ENCODE measurements around the gene FFAR4. TPM values are rescaled to one million over a fixed set of nuclear protein-coding genes. Genes with fewer than 3 reads are reported as not detected.

FFAR4 gene
- polyA plus RNA-seq, 3 donors from 2014 or later, result not detected

DNA sequence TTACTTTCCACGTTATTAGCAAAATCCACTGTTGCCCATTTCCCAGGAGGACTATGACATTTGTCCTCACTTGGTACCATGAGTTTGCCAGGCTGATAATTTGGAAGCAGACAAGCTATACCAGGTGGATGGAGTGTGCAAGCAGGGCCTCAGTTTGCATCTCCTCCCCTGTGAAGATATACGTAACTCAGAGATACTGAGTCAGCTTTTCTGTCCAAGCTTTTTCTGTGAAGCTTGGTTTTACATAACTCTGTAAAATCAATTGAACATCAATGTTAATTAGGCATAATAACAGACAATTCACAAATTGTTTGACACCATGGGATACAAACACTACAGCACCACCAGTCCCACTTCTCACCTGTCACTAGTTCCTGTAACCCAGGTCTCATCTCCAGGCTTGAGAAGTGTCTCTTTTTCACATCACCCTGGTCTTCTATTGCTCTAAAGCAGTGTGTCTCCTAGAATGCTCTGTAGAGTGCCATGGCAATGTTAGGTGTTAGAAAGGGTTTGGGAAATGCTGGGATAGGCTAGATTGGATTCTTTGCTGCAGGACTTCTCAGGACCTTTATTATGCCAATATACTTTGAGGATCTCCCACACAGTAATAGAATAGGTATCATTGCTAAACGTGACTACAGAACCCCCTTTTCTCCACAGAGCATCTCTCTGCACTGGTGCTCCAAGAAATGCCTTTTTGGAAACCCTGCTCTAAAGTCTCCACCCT lies 13.7 kb downstream of the FFAR4 start:
- Mint-ChIP-seq H3K4me3 (no peak overlapping the region), H3K36me3 (no peaks in the 10 kb centered on the region), H3K27me3 (ENCODE audit: low read depth in 3 of 3) (peaks cover 0 to 11% (median 5%) of the 10 kb centered on the region in 3 donors), H3K4me1 (no peaks in the 10 kb centered on the region), H3K27ac (no peak overlapping the region), H3K9me3 (peaks cover 0 to 5% (median 0%) of the 10 kb centered on the region in 6 donors)
- DNase-seq, result no peak

DNA sequence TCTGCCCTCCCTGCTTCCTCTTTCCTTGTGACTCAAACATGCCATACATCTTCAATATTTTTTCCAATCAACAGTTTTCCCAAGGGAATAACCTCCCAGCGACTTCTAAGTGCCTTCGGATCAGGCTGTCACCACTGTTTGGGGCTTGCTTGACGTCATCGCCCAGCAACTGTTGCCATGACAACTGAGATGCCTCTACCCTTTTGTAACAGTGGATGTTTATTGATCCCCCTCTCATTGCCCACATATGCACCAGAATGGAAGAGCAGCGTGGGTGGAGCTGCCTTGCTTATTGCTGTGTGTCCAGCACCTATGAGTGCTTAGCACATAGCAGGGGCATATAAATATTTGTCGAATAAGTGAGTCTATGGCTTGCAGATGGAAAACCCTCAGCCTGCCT lies 14.4 kb downstream of the FFAR4 start:
- no peak for DNase-seq
- Mint-ChIP-seq H3K27ac (no peak overlapping the region), H3K4me3 (no peak overlapping the region), H3K4me1 (no peaks in the 10 kb centered on the region), H3K9me3 (peaks cover 0 to 5% (median 0%) of the 10 kb centered on the region in 6 donors), H3K27me3 (ENCODE audit: low read depth in 3 of 3) (peaks cover 0 to 11% (median 5%) of the 10 kb centered on the region in 3 donors), H3K36me3 (no peaks in the 10 kb centered on the region)

DNA sequence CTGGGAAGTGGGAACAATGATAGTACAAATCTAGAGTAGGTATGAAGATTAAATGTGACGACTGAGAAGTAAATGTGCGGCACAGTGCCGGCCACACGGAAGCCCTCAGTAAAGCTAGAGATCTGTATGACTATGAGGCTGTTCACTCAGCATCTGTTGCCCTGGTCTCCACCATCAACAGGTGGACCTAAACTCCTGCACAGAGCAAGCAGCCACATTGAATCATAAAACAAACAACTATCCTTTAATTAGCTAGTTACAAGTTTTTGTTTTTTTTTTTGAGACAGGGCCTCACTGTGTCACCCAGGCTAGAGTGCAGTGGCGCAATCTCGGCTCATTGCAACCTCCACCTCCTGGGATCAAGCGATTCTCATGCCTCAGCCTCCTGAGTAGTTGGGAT lies 18.0 kb downstream of the FFAR4 start:
- Mint-ChIP-seq H3K4me3 (no peak overlapping the region), H3K4me1 (no peaks in the 10 kb centered on the region), H3K27me3 (ENCODE audit: low read depth in 3 of 3) (peaks cover 2 to 9% (median 5%) of the 10 kb centered on the region in 3 donors), H3K9me3 (peaks cover 0 to 5% (median 0%) of the 10 kb centered on the region in 6 donors), H3K27ac (no peak overlapping the region), H3K36me3 (no peaks in the 10 kb centered on the region)
- DNase-seq, result no peak

DNA sequence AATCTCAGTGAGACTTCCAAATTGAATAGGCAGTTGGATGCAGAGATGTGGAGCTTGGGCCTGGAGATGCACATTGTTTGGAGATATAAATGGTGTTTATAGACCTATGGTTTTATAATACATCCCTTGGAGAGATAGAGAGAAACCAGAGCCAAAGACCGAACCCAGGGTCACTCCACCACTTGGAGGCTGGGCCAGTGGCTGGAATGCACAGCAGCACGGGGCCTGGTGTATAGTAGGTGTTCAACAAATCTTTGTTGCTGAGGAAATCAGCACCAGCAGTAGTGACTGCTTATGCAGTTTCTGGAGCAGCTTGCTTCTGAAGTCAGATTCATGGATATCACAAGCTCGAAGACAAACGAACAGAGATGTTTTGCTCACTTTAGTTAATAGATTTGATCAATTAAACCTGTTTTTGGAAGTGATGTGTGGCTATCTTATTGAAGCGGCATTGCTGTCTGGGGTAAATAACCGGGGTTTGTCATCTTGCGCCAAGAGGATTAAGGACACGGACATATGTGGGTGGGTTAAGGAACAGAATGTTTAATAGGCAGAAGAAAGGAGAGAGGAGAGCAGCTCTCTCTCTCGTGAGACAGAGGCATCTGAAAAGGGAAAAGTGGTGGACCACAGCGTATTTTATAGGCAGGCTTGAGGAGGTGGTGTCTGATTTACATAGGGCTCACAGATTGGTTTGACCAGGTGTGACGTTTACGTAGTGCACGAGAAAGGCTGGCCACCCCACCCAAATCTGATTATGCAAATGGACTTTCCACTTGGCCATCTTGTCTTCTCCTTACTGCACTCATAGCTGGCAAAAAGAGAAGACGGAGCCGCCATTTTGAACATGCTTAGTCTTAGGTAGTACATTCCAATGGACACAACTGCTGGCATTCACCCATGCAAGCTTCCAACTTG lies 23.4 kb downstream of the FFAR4 start:
- Mint-ChIP-seq H3K27me3 (ENCODE audit: low read depth in 3 of 3) (peaks cover 0 to 6% (median 2%) of the 10 kb centered on the region in 3 donors), H3K36me3 (no peaks in the 10 kb centered on the region), H3K9me3 (no peaks in the 10 kb centered on the region), H3K27ac (no peak overlapping the region), H3K4me1 (no peaks in the 10 kb centered on the region), H3K4me3 (no peak overlapping the region)
- no peak for DNase-seq

- Mint-ChIP-seq H3K27ac (no peak overlapping the region), H3K27me3 (ENCODE audit: low read depth in 3 of 3) (peaks cover 0 to 6% (median 2%) of the 10 kb centered on the region in 3 donors), H3K9me3 (no peaks in the 10 kb centered on the region), H3K36me3 (no peaks in the 10 kb centered on the region), H3K4me3 (no peak overlapping the region), H3K4me1 (no peaks in the 10 kb centered on the region)
- DNase-seq, result no peak
These were observed 24.2 kb downstream of the FFAR4 start for GRCh38 chr10:93590638-93591037.

- no peaks in the 10 kb centered on the region for H3K36me3 Mint-ChIP-seq
- H3K9me3 Mint-ChIP-seq, result no peaks in the 10 kb centered on the region
- H3K4me3 Mint-ChIP-seq, result no peak overlapping the region
- no peak for DNase-seq
- H3K4me1 Mint-ChIP-seq, result no peaks in the 10 kb centered on the region
- no peak overlapping the region for H3K27ac Mint-ChIP-seq
- peaks cover 0 to 6% (median 2%) of the 10 kb centered on the region in 3 donors for H3K27me3 Mint-ChIP-seq (ENCODE audit: low read depth in 3 of 3)
These were observed 24.8 kb downstream of the FFAR4 start for GRCh38 chr10:93591065-93591808.

GRCh38 chr10:93593254-93593653 lies 26.8 kb downstream of the FFAR4 start:
- Mint-ChIP-seq H3K4me1 (no peaks in the 10 kb centered on the region), H3K27me3 (ENCODE audit: low read depth in 3 of 3) (peaks cover 0 to 6% (median 0%) of the 10 kb centered on the region in 3 donors), H3K27ac (no peak overlapping the region), H3K4me3 (no peak overlapping the region), H3K9me3 (no peaks in the 10 kb centered on the region), H3K36me3 (no peaks in the 10 kb centered on the region)
- no peak for DNase-seq

DNA sequence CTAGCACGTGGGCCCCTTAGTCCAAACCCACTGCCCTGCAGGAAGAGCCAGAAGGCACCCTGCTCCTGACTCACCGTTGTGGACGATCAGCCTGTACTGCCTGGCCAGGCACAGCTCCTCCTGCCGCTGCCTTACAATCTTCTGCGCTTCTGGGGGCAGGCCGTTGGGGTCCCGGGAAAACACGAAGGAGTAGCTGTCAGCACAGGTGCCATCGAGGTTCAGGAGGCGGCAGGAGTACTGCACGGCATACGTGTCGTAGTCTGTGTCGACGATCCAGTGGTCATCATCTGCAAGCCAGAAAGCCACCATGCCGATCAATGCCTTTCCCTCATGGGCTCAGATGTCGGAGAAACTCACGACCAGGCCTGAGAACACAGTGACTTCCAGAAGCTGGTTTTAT lies 27.3 kb downstream of the FFAR4 start:
- Mint-ChIP-seq H3K9me3 (no peaks in the 10 kb centered on the region), H3K4me3 (no peak overlapping the region), H3K27me3 (ENCODE audit: low read depth in 3 of 3) (peaks cover 0 to 6% (median 0%) of the 10 kb centered on the region in 3 donors), H3K36me3 (no peaks in the 10 kb centered on the region), H3K27ac (no peak overlapping the region), H3K4me1 (no peaks in the 10 kb centered on the region)
- no peak for DNase-seq

DNA sequence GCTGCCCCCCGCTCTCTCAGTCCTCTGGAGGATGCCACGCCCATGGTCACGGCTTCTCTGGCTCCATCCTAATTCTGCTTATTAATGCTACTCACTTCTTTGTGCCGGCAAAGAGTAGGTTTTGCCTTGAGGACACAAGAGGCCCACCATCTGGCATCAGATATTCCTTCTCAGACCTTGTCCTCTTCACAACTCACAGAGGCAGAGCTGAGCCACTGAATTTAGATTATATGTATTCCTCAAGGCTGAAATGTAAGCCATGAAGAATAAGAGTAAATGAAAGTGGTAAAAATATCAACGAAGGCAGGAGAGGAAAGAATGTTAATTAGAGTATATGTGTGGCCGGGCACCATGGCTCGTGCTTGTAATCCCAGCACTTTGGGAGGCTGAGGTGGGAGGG lies 28.1 kb downstream of the FFAR4 start:
- Mint-ChIP-seq H3K4me3 (no peak overlapping the region), H3K27ac (no peak overlapping the region), H3K27me3 (ENCODE audit: low read depth in 3 of 3) (peaks cover 0 to 6% (median 2%) of the 10 kb centered on the region in 3 donors), H3K9me3 (no peaks in the 10 kb centered on the region), H3K4me1 (no peaks in the 10 kb centered on the region), H3K36me3 (no peaks in the 10 kb centered on the region)
- DNase-seq, result no peak

DNA sequence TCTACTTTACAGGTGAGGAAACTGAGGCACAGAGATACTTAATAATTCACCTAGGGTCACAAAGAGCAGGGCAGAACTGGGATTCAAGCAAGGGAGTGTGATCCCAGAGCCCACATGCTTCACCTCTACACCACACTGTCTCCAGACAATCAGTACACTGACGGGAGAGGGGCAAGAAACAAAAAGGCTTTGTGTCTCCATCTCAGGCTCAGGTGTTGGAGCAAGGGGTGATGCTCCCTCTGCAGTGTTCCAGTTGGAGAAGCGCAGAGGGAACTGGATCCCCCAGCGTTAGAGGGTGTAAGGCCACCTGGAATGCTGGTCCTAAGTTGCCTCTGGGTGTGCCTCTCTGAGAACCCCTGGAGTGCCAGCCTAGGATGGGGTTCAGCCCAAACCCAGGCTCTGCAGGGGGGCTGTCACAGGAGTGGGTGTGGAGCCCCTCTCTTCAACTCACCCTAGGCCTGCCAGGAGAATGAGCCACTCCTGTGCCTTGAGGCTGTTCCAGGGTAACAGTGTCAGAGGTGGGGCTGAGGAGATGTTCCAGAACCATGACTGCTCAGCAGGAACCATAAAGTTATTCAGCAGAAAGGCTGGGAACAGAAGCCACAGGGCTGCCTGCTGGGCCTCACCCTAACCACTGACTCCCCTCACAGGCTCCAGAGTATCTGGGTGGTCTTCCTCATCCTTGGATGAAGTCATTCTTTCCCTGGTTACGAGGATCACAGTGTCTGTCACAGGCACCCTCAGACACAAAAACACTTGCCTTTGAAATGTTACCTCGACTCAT lies 29.1 kb downstream of the FFAR4 start:
- Mint-ChIP-seq H3K27ac (no peak overlapping the region), H3K27me3 (ENCODE audit: low read depth in 3 of 3) (peaks cover 0 to 6% (median 4%) of the 10 kb centered on the region in 3 donors), H3K36me3 (no peaks in the 10 kb centered on the region), H3K9me3 (no peaks in the 10 kb centered on the region), H3K4me3 (no peak overlapping the region), H3K4me1 (no peaks in the 10 kb centered on the region)
- DNase-seq, result no peak

DNA sequence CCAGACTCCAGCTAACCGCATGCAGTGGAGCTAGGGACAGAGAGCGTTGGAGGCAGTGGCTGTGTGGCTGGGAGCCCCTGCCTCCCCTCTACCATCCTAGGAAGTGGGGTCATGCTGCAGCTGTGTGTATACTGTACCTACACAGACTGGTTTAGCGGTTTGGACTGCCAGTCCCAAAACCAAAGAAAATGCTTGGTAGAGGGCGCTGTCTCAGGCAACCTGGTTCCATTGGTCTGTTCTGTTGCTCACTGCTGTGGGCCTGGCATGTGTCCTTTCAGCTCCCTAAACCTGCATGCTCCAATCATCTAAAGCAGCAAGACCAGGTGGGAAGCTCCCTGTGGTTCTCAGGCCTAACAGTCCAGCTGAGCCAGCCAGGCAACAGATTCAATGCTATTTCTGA lies 30.1 kb downstream of the FFAR4 start:
- no peak overlapping the region for H3K27ac Mint-ChIP-seq

DNA sequence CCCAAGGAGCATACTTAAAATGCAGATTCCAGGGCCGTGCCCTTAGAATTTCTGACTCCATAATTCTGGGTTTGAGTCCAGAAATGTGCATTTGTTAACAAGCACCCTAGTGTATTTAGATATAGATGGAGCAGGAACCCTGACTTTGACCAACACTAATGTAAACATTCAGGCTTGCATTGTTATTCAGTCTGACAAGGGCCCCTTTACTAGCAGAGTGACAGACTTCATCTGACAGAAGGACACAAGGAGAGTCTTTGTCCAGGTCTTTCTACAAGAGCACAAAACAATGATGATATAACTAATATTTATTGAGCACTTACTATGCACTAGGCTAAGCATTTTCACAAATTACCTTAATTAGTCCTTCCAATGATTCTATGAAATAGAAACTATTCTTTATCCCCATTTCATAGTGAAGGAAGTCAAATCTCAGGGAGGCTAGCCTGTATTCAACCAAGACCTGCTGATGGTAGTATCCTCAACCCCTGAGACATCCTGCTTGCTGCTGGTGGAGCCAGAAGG lies 30.7 kb downstream of the FFAR4 start:
- H3K27ac Mint-ChIP-seq, result no peak overlapping the region
- DNase-seq, result no peak
- peaks cover 4 to 7% (median 5%) of the 10 kb centered on the region in 3 donors for H3K27me3 Mint-ChIP-seq (ENCODE audit: low read depth in 3 of 3)
- H3K4me3 Mint-ChIP-seq, result no peak overlapping the region
- no peaks in the 10 kb centered on the region for H3K9me3 Mint-ChIP-seq
- H3K36me3 Mint-ChIP-seq, result no peaks in the 10 kb centered on the region
- no peaks in the 10 kb centered on the region for H3K4me1 Mint-ChIP-seq

More for the DNA sequence above, 30.1 kb downstream of the FFAR4 start:
- no peaks in the 10 kb centered on the region for H3K4me1 Mint-ChIP-seq
- H3K36me3 Mint-ChIP-seq, result no peaks in the 10 kb centered on the region
- no peak for DNase-seq
- H3K27me3 Mint-ChIP-seq (ENCODE audit: low read depth in 3 of 3), result peaks cover under 1 to 5% (median 4%) of the 10 kb centered on the region in 3 donors
- no peak overlapping the region for H3K4me3 Mint-ChIP-seq
- H3K9me3 Mint-ChIP-seq, result no peaks in the 10 kb centered on the region

GRCh38 chr10:93598157-93598556 lies 31.7 kb downstream of the FFAR4 start:
- no peak for DNase-seq
- Mint-ChIP-seq H3K4me3 (no peak overlapping the region), H3K4me1 (no peaks in the 10 kb centered on the region), H3K9me3 (no peaks in the 10 kb centered on the region), H3K36me3 (no peaks in the 10 kb centered on the region), H3K27me3 (ENCODE audit: low read depth in 3 of 3) (peaks cover 7 to 12% (median 10%) of the 10 kb centered on the region in 3 donors), H3K27ac (no peak overlapping the region)

Data from immature natural killer cell (primary cell).